Lower lobe of right lung (tissue), 2 donors: Measurements from ENCODE around the gene UBE2R2. TPM values are rescaled to one million over a fixed set of nuclear protein-coding genes. Genes with fewer than 3 reads are reported as not detected.
"Not testable (repeated sequence)": the region's sequence is repeated elsewhere in the genome, so short reads cannot be mapped to it uniquely, and the experiment has no call there.

Source experiments
- ATAC-seq, 2 donors: fragments of 200-7000 bp; cut with Tn5 transposase; one replicate each; pipeline ENCODE4 v1.9.1; 2020 to 2022; ENCODE audit warnings: mild to moderate bottlenecking in 2 of 2, moderate library complexity in 2 of 2
- DNase-seq: peaks from one replicate; pipeline ENCODE4 v3.0.0-alpha.2; 2020
- H3K27ac ChIP-seq: fragments of 200-600 bp; one replicate; pipeline ENCODE4 v1.8.0; 2022
- H3K27me3 ChIP-seq: fragments of 200-600 bp; one replicate; pipeline ENCODE4 v1.8.0; 2022; ENCODE audit warnings: low read depth
- H3K36me3 ChIP-seq: fragments of 200-600 bp; one replicate; pipeline ENCODE4 v1.8.0; 2022; ENCODE audit warnings: mild to moderate bottlenecking
- H3K4me1 ChIP-seq: fragments of 200-600 bp; one replicate; pipeline ENCODE4 v1.8.0; 2022
- H3K4me3 ChIP-seq: fragments of 200-600 bp; one replicate; pipeline ENCODE4 v1.8.0; 2022; ENCODE audit warnings: mild to moderate bottlenecking
- H3K9me3 ChIP-seq: fragments of 200-600 bp; one replicate; pipeline ENCODE4 v1.8.0; 2022
- intact Hi-C: fragments of 100-400 bp; cut with DNase I; formaldehyde crosslinking; loops from one replicate; pipeline ENCODE4 v1.11.0; 2022
- total RNA-seq: library from RNA; stranded (reverse); fragmentation: NEBNext Ultra II Directional; extraction: Animal tissue kit (Norgen Biotek cat#: 25700); gene quantifications from one replicate; pipeline ENCODE4 v1.2.1, GENCODE V29; 2021
- TF ChIP-seq, protein P1 (sequence below): fragments of 200-600 bp; IDR thresholded peaks from one replicate; pipeline ENCODE4 v1.8.0; 2022; ENCODE audit warnings: antibody characterized with exemption, mild to moderate bottlenecking
- donor health status: DM: no; HTN: yes; CAD: no; lungs with severe emphysema.

UBE2R2 gene
- total RNA-seq, 1 donor from 2014 or later: 39.8 TPM

DNA sequence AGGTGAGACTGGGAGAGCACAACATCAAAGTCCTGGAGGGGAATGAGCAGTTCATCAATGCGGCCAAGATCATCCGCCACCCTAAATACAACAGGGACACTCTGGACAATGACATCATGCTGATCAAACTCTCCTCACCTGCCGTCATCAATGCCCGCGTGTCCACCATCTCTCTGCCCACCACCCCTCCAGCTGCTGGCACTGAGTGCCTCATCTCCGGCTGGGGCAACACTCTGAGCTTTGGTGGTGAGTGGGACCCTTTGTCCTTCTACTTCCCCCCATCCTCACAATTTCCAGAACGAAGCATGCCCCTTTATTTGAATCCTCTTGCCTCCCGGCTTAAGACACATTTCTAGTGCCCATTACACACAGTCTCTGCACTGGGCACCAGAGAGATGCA, 19.1 kb upstream of the UBE2R2 start:
- Histone ChIP-seq H3K4me1 (peaks cover 3% of the 10 kb centered on the region), H3K27me3 (no peaks in the 10 kb centered on the region), H3K27ac (no peak overlapping the region), H3K4me3 (no peak overlapping the region), H3K9me3 (no peaks in the 10 kb centered on the region), H3K36me3 (no peaks in the 10 kb centered on the region)
- intact Hi-C loops: no loop called here
- ATAC-seq: no peak
- TF ChIP-seq, protein P1, sequence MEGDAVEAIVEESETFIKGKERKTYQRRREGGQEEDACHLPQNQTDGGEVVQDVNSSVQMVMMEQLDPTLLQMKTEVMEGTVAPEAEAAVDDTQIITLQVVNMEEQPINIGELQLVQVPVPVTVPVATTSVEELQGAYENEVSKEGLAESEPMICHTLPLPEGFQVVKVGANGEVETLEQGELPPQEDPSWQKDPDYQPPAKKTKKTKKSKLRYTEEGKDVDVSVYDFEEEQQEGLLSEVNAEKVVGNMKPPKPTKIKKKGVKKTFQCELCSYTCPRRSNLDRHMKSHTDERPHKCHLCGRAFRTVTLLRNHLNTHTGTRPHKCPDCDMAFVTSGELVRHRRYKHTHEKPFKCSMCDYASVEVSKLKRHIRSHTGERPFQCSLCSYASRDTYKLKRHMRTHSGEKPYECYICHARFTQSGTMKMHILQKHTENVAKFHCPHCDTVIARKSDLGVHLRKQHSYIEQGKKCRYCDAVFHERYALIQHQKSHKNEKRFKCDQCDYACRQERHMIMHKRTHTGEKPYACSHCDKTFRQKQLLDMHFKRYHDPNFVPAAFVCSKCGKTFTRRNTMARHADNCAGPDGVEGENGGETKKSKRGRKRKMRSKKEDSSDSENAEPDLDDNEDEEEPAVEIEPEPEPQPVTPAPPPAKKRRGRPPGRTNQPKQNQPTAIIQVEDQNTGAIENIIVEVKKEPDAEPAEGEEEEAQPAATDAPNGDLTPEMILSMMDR: no peak
- DNase-seq: no peak

DNA sequence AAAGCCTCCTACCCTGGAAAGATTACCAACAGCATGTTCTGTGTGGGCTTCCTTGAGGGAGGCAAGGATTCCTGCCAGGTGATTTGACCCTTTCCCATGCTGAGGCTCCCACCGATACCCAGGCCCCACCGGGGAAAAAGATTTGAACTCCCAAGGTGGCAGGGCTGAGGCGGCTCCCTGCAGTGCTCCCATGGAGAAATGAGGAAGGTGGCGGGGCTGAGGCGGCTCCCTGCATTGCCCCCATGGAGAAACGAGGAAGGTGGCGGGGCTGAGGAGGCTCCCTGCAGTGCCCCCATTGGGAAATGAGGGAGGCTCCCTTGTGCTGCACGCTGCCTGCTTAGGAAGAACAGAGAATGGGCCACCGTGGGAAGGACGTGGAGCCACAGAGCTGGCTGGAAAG, 18.4 kb upstream of the UBE2R2 start:
- TF ChIP-seq, protein P1: no peak
- intact Hi-C loops: no loop called here

DNA sequence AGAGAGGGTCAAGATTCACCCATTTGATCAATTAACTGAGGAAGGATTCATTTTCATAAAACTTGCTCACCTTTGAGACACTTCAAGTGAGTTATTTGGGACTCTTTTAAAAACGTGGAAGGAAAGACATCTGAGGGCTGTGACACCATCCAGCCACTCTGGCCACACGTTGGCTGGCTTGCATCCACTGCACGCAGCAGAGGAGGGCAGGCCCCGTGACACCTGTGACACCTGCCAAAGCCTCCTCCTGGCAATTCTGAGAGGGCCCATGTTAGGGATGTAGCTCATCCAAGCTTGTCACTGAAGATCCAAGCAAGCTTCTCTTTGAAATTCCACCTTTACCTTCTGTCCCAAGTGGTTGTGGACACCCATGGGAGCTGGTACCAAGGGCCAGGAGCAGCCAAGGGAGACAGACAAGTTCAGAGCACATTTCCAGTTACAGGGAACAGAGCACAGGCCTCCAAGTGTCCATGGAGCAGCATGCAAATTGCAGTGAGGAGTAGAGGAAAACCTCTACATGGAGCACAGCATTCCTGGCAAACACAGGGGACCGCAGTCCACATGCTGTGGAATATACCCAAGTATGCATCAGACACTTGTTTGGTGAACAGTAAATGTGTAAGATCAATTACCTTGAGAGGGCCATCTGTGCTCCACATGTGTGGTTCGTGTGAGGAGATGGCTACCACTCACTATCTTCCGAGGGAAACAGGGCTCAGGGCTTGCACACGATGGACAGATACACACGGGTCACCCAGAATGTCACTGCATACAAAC, 16.8 kb upstream of the UBE2R2 start:
- TF ChIP-seq, protein P1: no peak
- Histone ChIP-seq H3K9me3 (no peaks in the 10 kb centered on the region), H3K4me3 (no peak overlapping the region), H3K27me3 (no peaks in the 10 kb centered on the region), H3K4me1 (peaks cover 3% of the 10 kb centered on the region), H3K27ac (no peak overlapping the region), H3K36me3 (no peaks in the 10 kb centered on the region)
- no peak for DNase-seq
- no peak for ATAC-seq
- intact Hi-C loops: no loop called here

More for the DNA sequence above, 18.4 kb upstream of the UBE2R2 start:
- DNase-seq (no peak), ATAC-seq (no peak)
- Histone ChIP-seq H3K27ac (no peak overlapping the region), H3K9me3 (no peaks in the 10 kb centered on the region), H3K27me3 (no peaks in the 10 kb centered on the region), H3K4me1 (peaks cover 3% of the 10 kb centered on the region), H3K36me3 (no peaks in the 10 kb centered on the region), H3K4me3 (no peak overlapping the region)

DNA sequence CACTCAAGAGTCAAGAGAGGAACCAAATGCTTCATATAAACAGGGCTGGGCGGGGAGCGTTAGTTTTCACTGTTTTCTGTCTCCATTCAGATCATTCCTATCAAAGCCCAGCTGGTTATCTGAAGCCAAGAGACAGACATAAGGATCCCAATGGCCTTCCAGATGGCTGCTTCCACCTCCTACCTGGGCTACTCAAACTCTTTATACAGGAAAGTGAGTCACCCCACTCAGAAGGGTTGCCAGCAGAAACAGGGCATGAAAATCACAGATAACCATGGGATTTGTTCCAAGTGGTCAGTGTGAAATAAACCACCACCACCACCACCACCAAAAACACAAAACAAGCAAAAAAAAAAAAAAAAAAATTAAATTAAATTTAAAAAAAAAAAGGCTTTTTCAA, 16.1 kb upstream of the UBE2R2 start:
- H3K9me3 ChIP-seq: no peaks in the 10 kb centered on the region
- no peaks in the 10 kb centered on the region for H3K27me3 ChIP-seq
- intact Hi-C loops: no loop called here
- no peak overlapping the region for H3K27ac ChIP-seq
- H3K4me3 ChIP-seq: no peak overlapping the region
- no peak for DNase-seq
- TF ChIP-seq, protein P1: no peak
- H3K36me3 ChIP-seq: no peaks in the 10 kb centered on the region
- ATAC-seq: no peak
- peaks cover 3% of the 10 kb centered on the region for H3K4me1 ChIP-seq

DNA sequence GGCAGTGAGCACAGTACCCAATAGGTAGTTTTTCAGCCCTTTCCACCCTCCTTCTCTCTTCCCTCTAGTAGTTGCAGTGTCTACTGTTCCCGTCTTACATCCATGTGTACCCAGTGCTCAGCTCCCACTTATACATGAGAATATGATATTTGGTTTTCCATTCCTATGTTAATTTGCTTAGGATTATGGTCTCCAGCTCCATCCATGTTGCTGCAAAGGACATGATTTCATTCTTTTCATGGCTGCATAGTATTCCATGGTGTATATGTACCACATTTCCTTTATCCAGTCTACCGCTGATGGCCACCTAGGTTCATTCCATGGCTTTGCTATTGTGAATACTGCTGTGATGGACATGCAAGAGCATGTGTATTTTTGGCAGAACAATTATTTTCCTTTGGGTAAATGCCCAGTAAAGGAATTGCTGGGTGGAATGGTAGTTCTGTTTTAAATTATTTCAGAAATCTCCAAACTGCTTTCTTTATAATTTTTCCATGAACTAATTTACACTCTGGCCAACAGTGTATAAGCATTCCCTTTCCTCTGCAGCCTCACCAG, 14.9 kb upstream of the UBE2R2 start:
- DNase-seq, H3K9me3 ChIP-seq, ATAC-seq, H3K4me3 ChIP-seq, H3K27me3 ChIP-seq, H3K27ac ChIP-seq, H3K36me3 ChIP-seq, H3K4me1 ChIP-seq, intact Hi-C loops: not testable (repeated sequence)

DNA sequence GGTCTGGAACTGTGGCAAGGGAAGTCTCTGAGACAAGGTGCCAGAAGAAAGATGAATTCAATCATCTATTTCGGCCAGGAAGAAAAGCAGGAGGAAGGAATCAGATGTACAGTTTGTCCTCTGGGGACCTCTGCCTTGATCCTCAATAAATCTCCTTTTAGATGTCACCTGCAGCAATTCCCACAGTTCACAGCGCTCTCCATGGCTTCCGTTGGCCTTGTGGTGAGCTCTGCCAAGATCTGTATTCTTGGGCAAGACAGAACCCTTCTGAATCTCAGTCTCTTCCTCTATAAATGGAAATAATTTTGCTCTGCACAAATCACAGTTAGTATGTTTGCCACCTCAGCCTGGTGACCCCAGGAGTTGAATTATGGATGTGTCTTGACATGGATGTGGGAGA, 12.8 kb upstream of the UBE2R2 start:
- ATAC-seq, H3K9me3 ChIP-seq, H3K27ac ChIP-seq, H3K36me3 ChIP-seq, intact Hi-C loops, H3K4me3 ChIP-seq, H3K27me3 ChIP-seq, DNase-seq, H3K4me1 ChIP-seq: not testable (repeated sequence)

DNA sequence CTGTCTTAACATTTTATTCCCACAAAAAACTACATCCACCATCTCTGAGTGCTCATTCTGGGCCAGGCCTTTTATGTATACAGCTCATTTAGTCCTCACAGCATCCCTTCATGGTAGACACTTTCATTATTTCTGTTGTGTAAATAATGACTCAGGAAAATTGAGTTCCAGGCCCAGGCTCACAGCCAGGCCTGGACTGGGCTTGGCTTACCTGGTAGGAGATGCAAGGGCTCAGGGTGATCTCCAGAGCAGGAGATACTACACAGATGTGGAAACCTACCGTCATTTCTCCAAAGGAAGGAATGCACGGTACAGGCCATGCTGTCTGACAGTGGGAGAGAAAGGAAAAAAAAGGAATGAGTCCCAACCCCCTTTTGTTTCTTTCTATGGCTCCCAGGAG, 9.8 kb upstream of the UBE2R2 start:
- intact Hi-C loops, H3K27me3 ChIP-seq, H3K4me1 ChIP-seq, H3K4me3 ChIP-seq, H3K36me3 ChIP-seq, H3K27ac ChIP-seq, H3K9me3 ChIP-seq, DNase-seq: not testable (repeated sequence)
- ATAC-seq: peak; percentile 62 to 67

DNA sequence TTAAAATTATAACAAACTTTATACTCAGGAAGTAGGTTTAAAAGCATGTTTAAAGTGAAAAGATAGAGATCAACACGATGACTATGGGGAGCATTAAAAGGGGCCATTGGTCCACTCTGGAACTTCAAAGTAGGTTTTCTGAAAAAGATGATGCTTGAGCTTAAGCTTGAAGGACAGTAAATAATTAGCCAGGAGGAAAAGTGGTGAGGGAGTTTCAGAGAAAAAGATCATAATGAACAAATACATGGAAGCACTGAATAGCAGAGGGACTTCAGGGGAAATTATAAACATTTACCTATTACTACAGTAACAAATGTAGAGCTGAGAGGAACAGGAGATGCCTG, 8.0 kb upstream of the UBE2R2 start:
- H3K4me3 ChIP-seq, H3K4me1 ChIP-seq, ATAC-seq, H3K9me3 ChIP-seq, H3K27me3 ChIP-seq, H3K36me3 ChIP-seq, DNase-seq, H3K27ac ChIP-seq, intact Hi-C loops: not testable (repeated sequence)
